Activated effector memory CD4-positive, alpha-beta T cell treated with anti-CD3 and anti-CD28 coated beads, Interleukin-2, amount 50 U/mL, for 16 hours (primary cell): ENCODE measurements around the gene MTMR2.

Experiments
- DNase-seq: peaks from one replicate; pipeline ENCODE4 v3.0.0-alpha.2; 2020

MTMR2 gene

DNA sequence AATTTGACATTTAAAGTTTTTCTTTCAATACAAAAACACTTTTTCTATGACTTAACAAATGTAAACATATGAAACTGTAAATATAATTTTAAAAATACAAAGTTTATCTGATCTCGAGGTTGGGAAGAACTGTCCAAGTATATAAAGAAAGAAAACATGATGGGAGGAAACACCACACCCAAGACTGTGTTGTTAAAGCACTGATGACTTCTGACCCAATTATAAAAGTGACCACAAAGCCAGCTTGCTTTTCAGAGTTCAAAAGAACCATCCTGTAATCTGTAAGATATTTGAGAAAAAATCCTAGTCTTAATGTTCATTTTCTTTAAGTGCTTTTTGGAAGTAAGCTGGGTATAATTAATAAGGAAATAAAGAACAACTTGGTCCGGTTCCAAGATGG lies 118.0 kb downstream of the MTMR2 start:
- no peak for DNase-seq

DNA sequence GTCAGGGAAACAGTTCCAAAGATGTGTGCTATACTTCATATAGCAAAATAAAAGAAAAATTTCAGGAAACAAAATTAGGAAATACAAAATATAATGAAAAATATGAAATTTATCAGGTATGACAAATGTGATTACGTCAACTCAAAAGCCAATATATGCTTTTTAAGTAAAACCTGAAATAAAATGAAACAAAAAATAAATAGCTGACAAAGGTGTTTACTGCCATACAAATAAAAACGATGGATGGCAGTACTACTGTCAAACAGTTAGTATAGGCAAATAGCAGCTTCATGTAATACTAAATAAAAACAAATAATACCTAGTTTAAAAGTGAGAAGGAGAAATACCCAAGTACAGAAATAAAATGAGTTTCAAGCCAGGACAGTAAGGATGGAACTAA lies 119.9 kb downstream of the MTMR2 start:
- no peak for DNase-seq

DNA sequence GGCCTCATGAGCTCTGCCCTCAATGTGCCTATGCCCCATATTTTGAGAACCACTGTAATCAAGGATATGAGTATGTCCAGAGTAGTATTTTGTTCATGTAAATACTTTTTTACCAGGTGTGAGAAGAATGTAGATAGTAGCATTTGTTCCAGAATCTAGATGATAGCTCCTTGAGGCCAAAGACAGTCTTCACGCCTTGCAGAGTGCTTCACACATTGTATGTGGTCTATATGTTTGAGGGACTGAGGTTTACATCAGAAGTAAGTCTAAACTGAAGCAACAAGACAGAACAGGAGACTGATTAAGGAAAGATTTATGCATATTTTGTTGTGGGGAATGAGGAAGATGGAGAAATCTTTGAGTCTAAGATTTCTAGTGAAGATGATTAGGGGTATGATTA lies 121.1 kb downstream of the MTMR2 start:
- DNase-seq = no peak

DNA sequence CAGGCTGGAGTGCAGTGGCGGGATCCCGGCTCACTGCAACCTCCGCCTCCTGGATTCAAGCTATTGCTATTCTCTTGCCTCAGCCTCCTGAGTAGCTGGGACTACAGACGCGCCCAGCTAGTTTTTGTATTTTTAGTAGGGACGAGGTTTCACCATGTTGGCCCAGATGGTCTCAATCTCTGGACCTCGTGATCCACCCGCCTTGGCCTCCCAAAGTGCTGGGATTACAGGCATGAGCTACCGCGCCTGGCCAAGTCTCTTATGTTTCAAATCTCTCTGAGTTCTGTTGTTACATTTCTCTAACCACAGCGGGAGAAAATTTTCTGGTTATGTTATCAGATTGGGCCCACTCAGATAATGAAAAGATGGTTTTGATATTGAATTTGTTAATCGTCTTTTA lies 123.5 kb downstream of the MTMR2 start:
- DNase-seq = no peak

DNA sequence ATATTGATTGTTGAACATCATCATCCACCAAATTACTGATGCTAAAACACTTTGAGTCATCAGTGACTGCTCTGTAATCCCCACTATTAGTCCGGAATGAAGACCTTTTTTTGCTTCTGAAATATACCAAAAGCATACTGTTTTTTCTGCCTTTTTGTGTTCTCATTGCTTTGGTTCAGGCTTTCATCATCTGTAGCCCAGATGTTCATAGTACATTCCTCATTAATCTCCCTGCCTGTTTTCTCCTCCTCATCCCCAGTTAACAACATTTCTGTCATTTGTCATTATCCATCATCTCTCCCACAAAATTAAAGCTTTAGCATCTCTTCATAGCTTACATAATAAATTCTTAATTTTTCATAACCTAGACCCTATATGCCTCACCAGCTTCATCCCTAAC lies 124.4 kb downstream of the MTMR2 start:
- DNase-seq = no peak

DNA sequence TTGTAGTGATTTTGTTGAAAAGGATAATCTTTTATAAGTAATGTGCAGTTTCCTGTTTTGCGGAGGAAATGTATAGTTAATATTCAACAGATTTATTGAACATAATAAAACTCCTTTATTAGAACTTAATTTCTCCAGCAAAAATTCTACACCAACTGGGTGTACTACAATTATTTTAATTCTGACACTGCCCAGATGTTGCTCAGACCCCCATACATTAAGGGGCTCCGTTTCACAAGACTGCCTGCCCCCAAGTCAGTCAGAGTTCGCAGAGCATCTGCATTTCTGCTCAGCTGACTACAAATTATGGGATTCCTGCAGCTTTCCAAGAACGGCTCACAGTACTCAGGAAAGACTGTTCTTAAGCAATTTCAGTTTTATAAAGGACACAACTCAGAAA lies 127.4 kb downstream of the MTMR2 start:
- DNase-seq = no peak

DNA sequence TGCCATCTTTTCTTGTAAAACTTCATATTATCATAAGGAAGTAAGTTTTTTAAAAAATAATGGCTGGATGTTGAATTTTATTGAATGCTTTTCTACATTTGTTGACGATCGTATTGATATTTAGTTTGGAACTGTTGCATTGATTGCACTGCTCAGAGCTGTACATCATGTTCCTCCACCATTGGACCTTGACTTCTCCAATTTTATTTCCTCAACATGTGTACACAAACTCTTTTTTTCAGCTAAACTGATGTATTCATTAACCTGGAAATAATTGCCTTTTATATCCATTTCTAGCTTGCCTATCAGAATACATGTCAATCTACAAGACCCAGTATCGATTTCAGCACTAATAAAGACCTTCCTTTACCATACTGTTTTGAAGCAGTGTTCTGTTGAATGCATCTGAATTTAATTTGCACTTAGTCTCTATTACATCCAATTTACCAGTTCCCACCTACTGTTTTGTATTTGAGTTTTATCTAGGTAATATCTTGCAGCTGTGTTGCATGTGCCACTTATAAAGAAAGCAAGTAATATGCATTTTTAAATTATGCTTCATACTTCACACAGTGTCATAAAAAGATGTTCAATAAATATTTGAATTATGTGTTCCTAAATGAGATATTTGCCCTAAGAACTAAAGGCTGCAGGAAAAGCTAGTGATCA lies 128.1 kb downstream of the MTMR2 start:
- DNase-seq = no peak

DNA sequence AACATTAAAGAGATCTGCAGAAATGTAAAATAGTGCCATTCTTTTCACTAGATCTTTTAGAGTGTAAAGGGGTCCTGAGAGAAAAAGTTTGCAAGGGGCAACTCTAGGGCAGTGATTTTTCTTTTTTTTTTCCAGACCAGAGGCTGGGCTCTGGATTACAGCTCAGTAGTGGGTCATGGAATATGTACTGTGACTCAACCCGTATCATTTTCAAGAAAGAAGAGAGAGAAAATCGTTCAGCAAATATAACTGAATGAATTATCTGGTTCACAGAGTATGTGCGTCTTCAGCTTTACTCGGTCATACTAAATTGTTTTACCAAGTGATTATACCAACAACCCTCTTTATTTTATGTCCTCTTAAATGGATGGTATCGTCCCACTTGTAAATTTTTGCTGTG lies 129.8 kb downstream of the MTMR2 start:
- DNase-seq = no peak

DNA sequence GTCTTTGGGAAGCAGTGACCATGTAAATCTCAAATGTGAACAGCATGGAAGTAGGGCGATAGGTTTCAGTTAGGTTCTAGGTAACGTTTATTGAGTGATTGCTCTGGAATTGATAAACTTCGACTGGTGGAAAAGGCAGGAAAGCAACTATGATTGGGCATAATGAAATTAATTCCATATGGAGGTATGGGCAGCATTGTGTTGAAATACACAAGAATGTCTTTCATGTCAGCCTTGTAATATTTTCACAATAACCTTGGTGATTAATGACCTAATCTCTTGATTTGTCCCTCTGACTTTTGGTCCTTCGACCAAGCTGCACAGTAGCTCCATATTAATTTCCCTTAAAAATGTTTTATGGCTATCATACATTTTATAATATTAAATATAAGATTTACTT lies 130.8 kb downstream of the MTMR2 start:
- no peak for DNase-seq

DNA sequence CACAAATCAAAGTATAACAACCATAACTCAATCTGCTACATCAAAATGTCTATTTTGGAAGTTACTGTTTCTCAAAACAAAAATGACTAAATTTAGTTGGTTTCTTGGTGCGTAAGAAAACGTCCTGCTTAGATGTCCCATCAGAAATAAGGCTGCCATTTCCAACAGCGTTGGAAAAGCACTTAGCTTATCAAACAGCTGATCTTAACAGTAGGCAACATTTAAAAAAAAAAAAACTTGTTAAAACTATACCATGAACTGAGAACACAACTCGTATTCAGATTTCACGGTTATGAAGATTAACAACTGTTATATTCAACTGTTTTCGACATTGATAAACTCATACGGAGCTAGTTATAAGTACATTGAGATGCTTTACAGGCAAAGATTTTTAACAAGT lies 131.2 kb downstream of the MTMR2 start:
- DNase-seq = no peak

DNA sequence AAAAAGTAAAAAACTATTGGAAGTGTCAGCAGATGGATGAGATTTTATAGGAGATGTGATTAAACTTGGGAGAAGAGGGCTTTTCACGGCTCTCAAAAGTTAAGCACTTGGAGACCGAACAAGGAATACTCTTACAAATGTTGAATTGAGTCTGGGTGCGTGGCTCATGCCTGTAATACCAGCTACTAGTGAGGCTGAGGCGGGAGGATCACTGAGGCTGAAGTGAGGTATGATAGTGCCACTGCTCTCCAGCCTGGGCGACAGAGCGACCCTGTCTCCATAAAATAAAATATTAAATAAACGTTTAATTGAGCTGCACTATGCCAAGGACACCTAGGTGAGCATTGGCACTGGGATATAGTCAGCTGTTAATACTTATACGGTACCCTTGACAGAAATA lies 131.7 kb downstream of the MTMR2 start:
- DNase-seq = no peak

DNA sequence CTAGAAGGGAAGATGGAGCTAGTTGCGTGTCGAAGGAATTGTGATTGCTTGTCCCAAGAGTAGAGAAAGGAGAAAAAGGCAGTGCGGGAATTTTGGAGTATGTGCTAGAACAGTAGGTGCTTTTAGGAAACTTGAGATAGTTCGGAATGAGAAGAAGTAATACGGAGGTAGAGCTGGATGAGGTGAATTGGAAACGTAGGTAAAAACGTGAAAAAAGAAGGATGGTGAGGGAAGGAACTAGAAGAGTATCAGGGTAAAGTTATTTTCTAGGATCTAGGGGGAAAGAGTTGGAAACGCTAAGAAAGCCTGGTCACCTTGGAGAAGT lies 132.2 kb downstream of the MTMR2 start:
- DNase-seq = no peak

DNA sequence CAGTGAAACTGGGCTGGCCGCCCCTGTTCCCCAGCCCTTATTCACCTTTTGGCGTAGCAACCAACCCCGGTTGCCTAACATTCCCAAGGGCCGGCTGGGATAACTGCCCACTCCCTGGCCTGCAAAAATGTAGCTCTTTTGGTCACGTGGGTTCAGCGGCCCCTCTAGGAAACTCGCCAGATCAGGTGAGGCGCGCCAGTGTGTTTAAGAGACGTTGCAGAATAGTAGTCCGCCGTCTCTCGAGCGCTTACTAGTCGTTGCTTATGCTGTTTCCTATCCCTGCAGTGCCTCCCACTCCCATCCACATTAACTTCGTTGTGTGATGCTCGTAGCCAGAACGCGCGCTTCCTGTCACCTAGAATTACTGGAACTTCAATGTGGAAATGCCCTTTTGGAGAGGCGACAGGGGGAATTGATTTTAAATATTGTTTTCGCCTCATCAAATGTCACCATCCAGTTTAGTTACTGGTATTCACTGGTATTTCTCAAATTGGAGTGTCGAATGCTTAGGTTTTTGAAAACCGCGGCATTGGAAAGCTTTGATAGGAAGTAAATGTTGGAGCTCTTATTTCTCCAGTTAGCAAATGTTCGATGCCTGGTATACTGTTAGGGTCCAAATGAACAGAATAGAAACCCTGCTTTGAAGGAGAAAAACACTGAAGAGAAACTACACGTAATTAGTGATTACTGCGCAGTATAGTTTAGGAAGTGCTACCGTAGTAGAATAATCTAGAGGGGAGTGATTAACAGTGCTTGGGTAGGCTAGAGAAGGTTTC lies 132.8 kb downstream of the MTMR2 start:
- peak; percentile 83 for DNase-seq

DNA sequence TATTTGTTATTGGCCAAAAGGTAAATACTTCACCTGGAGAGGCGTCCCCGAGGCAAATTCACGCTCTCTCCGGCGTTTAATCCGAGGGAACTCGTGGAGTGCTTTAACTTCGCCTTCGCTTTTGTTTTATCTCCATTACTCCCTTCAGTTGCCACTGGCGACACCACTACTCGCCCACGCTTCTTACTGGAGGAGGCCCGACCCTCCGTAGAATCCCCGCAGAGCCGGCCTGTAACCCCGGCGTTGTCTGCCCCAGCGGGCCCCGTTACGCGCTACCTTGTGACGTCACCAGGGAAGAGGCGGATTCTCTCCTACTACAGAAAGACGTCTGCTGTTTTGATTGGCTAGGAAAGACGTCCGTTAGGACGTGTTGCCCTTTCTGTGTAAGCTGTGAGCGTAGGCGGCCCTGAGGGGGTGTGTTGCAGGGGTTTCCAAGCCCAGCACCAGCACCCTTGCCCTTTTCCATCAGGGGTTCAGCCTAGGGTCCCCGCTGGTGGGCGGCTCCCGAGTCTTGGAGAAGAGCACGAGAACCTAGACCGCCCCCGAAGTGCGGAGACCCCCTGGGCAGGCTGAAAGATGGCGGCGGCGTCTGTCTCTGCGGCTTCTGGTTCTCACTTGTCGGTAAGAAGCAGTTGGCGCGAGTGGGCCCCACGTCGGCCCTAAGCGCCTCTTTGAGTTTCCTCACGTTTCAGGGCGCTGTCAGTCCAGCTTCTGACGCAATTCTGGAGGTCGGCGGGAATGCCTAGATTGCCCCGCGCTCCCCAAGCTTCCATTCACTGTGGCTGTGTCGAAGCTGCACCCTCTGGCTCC lies 133.6 kb downstream of the MTMR2 start, which contains the start of gene CEP57:
CEP57 (plus strand) TSS at position 376 of the 810 bp plus-strand sequence; CDS start at position 577, 201 bp downstream.
- peak; percentile 97 for DNase-seq

DNA sequence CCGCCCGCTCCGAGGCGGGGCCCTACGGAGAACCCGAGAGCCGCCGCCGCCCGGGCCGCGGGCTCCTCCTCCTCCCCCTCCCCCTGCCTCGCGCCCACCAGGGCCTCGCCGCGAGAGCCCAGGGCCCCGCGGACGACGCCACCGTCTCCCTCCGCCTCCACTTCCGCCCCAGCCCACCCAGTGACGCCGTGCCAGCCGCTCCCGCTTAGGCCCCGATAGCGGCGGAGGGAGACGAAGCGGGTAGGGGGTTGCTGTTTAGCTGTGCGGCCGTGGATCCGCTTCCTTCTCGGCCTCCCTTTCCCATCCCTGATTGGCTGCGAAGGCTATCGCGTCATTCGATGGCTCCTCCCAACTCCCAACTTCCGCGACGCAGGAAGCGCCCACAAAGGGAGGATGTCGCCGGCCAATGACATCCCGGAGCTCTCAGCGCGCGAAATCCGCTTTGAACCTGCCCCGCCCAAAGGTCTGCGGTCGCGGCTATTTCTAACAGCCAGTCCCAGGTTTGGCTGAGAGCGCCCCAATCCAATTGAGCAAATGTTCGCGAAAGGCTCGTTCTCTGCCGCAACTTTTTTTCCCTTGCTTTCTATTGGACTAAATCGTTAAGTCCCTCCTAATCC lies 134.3 kb downstream of the MTMR2 start, which contains the start of gene FAM76B:
FAM76B (minus strand) TSS at position 277 of the 617 bp plus-strand sequence. CDS start 304 bp downstream, outside the sequence.
- peak; percentile 98 for DNase-seq

DNA sequence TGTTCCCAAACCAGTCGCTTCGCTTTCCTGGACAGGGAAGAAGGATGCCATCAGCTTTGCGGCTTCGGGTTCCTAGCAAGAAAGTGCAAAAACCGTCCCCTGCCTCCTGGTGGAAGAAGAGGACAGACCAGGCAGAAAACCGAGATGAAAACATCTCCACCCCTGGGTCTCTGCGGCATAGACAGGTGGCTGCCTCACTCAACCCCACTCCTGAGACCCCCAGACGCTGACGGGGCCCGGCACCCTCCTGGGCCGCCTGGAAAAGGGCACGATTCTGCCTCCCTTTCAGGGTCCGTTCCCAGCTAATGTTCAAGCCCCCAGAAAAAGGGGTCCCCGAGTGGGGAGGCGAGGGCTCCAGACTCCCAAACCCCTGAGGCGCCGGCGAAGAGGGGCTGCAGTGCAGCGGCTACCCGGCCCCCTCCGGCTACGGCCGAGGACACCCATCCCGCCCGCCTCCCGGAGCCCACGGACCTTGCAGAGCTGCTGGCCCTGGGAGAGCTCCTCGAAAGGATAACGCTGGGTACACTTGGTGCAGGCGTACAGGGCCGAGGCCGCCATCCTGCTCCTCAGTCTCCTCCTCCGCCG lies 134.9 kb downstream of the MTMR2 start:
- DNase-seq = no peak
